GM18517 (cell line): ENCODE results near the gene SMIM5.

Experiments used
- ATAC-seq: cut with Tn5 transposase; IDR thresholded peaks from one replicate; pipeline ENCODE4 v1.9.1; 2021; ENCODE audit warnings: mild to moderate bottlenecking, moderate library complexity; ENCODE audit not compliant: unreplicated experiment

The SMIM5 gene

GRCh38 chr17:75602644-75603043 is 30.6 kb upstream of the SMIM5 start:
- ATAC-seq = no peak

DNA sequence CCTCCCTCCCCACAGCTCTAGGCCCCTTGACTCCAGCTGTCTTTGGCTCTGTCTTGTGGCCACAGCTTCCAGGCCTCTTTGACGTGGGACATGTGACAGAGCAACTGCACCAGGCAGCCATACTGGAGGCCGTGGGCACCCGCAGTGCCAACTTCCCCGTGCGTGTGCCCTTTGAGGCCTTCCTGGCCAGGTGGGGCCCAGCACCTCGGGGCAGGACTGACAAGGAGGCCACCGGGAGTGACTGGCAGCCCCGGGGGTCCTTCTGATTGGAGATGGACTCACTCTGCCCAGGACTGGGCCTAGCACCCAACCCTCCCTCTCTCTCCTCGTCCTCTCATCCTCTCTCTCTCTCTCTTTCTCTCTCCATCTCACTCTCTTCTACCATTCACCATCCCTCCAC is 30.1 kb upstream of the SMIM5 start:
- ATAC-seq = no peak

- no peak for ATAC-seq
These were observed 29.1 kb upstream of the SMIM5 start for GRCh38 chr17:75604034-75604695.

DNA sequence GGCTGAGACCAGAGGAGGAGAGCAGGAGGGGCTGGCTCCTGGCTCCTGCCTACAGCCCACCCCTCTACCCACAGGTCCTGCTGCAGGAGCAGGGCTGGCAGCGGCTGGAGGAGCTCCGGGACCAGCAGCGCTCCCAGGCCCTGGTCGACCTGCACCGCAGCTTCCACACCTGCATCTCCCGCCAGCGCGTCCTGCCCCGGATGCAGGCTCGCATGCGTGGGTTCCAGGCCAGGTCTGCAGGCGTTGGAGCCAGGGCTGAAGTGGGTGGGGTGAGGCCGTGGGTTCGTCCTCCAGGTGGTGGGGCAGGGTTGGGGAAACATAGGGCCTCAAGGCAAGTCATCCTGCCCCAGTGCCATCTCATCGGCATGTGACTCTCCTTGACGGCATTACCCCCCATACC is 27.4 kb upstream of the SMIM5 start:
- ATAC-seq = no peak

- no peak for ATAC-seq
These were observed 26.1 kb upstream of the SMIM5 start for GRCh38 chr17:75607086-75607485.

DNA sequence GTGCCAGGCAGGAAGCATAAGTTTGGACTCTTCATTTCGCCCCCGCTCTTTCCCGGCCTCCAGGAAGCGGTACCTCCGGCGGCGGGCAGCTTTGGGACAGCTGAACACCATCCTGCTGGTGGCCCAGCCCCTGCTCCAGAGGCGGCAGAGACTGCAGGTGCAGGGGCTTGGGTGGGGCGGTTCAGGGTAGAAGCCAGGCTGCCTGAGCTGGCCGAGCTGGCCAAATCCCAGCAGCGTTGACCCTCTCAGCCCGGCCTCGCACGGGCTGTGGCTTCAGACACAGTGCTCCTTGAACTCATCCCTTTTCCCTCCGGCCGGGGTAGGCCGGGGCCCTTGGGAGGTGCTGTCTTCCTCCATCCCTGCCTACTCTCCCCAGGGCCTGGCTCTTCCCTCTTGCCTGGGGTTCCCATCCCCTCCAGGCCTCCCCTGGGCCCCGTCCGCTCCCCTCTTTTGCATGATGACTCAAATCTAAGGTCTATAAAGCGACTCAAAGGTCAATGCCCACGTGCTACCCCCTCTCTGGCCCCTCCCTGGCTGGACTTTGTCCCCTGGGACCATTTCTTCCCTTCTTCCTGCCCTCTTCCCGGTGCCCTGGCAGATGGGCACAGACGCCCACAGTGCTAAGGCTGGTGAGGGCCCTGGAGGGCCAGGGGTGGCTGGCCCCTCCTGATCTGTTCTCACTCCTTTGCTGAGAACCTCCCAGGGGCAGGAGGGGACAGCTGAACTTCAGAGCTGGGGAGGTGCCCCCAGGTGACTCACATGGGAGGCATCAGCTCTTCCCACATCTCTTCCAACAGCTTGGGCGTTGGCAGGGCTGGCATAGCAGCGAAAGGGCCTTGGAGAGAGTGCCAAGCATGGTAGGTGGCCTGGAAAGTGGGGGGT is 22.9 kb upstream of the SMIM5 start:
- ATAC-seq = no peak

GRCh38 chr17:75611851-75612429 is 21.3 kb upstream of the SMIM5 start:
- no peak for ATAC-seq

DNA sequence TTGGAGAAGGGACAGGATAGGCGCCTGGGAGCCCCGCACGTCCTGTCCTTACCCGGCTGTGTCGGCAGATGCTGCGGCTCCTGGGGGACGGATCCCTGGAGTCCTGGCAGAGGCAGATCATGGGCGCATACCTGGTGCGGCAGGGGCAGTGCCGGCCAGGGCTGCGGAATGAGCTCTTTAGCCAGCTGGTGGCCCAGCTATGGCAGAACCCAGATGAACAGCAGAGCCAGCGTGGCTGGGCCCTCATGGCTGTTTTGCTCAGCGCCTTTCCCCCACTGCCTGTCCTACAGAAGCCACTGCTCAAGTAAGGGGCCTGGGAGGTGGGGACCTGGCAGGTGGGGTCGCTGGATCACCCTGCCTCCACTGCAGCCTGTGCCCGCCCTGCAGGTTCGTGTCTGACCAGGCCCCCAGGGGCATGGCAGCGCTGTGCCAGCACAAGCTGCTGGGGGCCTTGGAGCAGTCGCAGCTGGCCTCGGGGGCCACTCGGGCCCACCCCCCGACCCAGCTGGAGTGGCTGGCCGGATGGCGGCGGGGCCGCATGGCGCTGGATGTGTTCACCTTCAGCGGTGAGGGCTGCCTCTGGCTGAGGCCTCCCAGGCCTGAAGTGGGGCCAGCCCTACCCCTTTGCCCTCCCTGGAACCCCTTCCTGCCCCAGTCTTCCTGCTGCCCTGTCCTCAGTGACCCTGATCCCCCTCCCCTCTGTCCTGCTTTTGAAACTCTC is 20.2 kb upstream of the SMIM5 start:
- ATAC-seq = no peak

DNA sequence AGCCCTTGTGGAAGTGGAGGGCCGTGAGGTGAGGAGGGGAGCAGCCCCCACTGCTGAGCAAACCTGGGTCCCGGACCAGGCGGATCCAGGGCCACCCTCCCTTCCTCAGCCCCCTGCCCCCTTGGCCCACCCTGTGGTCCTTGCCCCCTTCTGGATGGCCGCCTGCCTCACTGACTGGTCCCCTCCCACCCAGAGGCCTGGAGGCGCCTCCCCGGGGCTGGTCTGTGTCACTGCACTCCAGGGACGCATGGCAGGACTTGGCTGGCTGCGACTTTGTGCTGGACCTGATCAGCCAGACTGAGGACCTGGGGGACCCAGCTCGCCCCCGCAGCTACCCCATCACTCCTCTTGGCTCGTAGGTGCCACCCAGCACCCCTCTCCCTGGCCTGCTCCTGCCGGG is 19.2 kb upstream of the SMIM5 start:
- no peak for ATAC-seq

DNA sequence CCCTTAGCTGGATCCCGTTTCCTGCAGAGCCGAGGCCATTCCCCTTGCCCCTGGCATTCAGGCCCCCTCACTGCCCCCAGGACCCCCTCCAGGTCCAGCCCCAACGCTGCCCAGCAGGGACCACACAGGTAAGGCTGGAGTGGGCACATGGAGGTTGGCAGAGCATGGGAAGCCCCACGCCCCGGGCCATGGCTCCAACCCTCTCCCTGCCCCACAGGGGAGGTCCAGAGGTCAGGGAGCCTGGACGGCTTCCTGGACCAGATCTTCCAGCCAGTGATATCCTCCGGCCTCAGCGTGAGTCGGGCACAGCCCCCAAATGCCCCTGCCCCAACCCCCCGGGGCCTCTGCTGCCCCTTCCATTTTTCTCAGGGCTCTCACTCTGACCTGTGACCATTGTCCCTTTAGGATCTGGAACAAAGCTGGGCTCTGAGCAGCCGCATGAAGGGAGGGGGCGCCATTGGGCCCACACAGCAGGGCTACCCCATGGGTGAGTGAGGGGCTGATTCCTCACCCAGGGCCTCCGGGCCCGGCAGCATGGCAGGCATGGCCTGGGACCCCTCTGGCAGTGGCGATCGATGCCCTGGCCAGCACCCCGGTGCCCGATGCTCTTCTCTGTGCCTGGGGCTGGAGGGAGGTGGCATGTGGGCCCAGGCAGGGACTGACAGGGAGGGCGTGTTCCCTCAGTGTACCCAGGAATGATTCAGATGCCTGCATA is 18.5 kb upstream of the SMIM5 start:
- ATAC-seq = no peak

DNA sequence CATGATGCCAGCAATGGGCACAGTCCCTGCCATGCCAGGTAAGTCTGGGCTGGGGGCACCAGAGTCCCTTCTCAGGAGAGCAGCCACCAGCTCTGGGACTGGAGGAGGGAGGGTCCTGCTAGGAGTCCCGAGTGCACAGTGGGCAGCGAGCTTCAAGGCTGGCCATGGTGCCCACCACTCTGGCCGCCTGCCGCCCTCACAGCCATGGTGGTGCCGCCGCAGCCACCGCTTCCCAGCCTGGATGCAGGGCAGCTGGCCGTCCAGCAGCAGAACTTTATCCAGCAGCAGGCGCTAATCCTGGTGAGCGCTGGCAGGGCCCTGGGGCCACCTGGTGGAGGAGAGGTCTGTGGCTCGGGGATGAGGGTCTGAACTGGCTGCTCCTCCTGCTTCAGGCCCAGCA is 17.9 kb upstream of the SMIM5 start:
- ATAC-seq = no peak

DNA sequence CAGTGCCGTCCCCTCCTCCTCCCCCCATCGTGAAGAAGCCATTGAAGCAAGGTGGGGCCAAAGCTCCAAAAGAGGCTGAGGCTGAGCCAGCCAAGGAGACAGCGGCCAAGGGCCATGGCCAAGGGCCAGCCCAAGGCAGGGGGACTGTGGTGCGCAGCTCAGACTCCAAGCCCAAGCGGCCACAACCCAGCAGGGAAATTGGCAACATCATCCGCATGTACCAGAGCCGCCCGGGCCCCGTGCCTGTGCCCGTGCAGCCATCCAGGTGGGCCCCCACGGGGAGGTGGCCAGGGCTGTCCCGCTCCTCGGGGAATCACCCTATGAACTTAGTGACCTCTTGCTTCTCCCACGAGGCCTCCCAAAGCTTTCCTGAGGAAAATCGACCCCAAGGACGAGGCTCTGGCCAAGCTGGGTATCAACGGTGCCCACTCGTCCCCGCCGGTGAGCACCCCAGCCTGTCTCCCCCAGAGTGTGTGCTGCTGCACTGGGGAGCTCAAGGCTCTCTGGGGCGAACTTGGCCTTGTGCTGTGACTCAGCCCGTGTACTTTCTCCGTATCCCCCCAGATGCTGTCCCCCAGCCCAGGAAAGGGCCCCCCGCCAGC is 16.6 kb upstream of the SMIM5 start:
- no peak for ATAC-seq

DNA sequence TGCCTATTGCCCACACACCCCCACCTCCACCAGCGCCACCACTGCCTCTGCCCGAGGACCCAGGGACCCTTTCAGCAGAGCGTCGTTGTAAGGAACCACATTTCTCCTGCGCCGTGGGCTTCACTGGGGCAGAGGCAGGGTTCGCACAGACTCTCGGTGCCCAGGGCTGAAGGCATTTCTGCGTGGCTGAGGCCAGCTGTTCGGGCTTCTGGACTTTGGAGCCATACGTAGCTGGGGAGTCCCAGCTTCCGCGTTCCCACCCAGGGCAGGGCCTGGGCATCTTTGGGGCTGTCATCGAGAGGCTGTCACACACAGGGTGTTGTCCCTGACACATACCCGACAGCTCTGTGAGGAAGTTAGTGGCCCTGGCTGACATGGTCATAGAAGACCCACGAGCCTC is 16.0 kb upstream of the SMIM5 start:
- ATAC-seq = no peak

DNA sequence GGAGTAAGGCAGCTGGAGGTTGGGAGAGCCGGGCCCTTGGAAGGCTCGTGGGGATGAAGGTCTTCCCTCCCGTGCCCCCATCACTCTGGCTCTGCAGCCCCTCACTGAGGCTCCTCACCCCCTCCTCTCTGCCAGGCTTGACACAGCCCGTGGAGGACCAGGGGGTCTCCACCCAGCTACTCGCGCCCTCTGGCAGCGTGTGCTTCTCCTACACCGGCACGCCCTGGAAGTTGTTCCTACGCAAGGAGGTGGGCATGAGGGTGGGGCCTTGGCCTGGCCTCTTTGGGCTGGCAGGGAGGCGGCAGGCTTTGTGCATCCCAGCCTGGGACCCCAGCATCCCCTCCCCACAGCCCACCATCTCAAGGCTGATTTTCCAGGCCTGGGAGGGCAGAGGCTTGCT is 15.6 kb upstream of the SMIM5 start:
- no peak for ATAC-seq

DNA sequence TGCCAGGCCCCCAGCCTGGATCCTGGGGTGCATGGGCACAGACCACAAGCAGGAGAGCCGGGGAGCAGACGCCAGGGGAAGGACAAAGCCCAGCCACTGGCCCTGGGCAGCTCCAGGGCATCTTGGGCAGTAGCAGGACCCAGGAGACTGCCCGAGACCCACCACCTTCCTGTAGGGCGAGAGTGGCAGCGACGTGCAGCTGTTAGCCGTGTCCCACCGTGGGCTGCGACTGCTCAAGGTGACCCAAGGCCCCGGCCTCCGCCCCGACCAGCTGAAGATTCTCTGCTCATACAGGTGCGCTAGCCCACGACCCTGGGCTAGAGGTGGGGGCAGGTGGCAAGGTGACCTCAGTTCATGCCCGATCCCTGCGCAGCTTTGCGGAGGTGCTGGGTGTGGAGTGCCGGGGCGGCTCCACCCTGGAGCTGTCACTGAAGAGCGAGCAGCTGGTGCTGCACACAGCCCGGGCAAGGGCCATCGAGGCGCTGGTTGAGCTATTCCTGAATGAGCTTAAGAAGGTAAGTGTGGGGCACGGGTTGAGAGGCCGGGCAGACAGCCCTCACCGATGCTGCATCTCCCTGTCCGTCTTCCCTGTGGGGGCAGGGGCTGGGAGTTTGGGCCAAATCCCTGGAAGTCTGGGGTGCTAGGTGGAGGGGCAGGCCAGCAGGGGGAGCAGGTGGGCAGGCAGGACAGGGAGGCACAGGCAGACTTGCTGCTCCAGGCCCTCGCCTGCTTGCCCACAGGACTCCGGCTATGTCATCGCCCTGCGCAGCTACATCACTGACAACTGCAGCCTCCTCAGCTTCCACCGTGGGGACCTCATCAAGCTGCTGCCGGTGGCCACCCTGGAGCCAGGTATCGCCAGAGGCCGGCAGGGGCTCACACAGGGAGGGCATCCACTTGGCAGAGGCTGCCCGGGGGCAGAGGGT is 13.5 kb upstream of the SMIM5 start:
- no peak for ATAC-seq

DNA sequence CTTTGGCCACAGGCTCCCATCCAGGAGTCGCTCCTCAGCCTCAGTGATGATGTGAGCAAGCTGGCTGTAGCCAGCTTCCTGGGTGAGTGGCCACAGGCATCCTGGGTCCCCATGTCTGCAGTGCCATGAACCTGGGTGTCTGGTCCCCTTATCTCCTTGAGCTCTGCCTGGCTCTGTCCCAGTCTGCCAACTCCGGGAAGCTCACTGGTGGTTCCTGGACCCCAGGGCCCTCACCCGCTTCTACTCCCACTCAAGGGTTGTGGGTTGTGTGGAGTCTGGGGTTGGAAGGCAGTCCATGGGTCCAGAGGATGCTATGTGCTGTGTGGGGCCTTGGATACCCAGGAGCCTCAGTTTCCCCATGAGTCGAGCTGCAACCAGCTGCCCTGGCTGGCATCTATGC is 11.7 kb upstream of the SMIM5 start:
- ATAC-seq = no peak

- no peak for ATAC-seq
These were observed 11.2 kb upstream of the SMIM5 start for GRCh38 chr17:75622076-75622475.

DNA sequence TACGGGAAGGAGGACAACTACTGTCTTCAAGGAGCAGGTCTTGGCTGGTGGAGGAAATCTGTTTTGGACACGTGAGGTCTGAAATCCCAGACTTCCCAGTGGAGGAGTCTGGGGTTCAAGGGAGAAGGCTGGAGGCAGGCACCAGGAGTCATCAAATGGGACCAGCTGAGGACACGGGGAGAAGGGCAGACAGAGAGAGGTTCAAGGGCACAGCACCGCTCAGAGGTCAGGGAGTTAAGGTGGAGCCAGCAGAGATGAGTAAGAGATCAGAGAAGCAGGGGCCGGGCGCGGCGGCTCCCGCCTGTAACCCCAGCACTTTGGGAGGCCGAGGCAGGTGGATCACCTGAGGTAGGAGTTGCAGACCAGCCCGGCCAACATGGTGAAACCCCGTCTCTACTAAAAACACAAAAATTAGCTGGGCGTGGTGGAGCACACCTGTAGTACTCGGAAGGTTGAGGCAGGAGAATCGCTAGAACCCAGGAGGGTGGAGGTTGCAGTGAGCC is 10.4 kb upstream of the SMIM5 start:
- ATAC-seq = no peak

GRCh38 chr17:75623386-75623785 is 9.8 kb upstream of the SMIM5 start:
- no peak for ATAC-seq
